AG09309 (cell line): ENCODE results near the gene KCNK13.
A peak's percentile ranks its signal among the peaks of the same experiment; 100 is the strongest.
"Not testable (repeated sequence)": the region's sequence is repeated elsewhere in the genome, so short reads cannot be mapped to it uniquely, and the experiment has no call there.

Source experiments
- DNase-seq: peaks from one replicate; pipeline ENCODE4 v3.0.0-alpha.2; 2010; ENCODE audit warnings: low read depth
- H3K4me3 ChIP-seq: 2 replicates; pipeline ENCODE4 v1.5.1; 2011; ENCODE audit warnings: mild to moderate bottlenecking, low read depth, low read length, moderate library complexity; ENCODE audit not compliant: control insufficient read depth
- CTCF ChIP-seq: IDR thresholded peaks from 2 replicates; pipeline ENCODE4 v1.5.1; 2011; ENCODE audit warnings: mild to moderate bottlenecking, low read depth, low read length, inconsistent platforms; ENCODE audit not compliant: insufficient read depth, control insufficient read depth; ENCODE audit errors: missing control alignments

Gene KCNK13

GRCh38 chr14:90191585-90191984 lies 129.8 kb downstream of the KCNK13 start:
- no peak for DNase-seq
- no peak for TF ChIP-seq CTCF
- no peak overlapping the region for H3K4me3 ChIP-seq

GRCh38 chr14:90193925-90194324 lies 132.1 kb downstream of the KCNK13 start:
- peak; percentile 4 for TF ChIP-seq CTCF
- DNase-seq: no peak
- no peak overlapping the region for H3K4me3 ChIP-seq

GRCh38 chr14:90194706-90195105 lies 132.9 kb downstream of the KCNK13 start:
- H3K4me3 ChIP-seq: no peak overlapping the region
- no peak for TF ChIP-seq CTCF
- no peak for DNase-seq

GRCh38 chr14:90198541-90199060 lies 136.8 kb downstream of the KCNK13 start:
- no peak for DNase-seq
- no peak overlapping the region for H3K4me3 ChIP-seq
- TF ChIP-seq CTCF: no peak

- not testable (repeated sequence) for DNase-seq, H3K4me3 ChIP-seq
Measured at GRCh38 chr14:90200546-90200945, 138.8 kb downstream of the KCNK13 start.

GRCh38 chr14:90201344-90201743 lies 139.6 kb downstream of the KCNK13 start:
- H3K4me3 ChIP-seq: no peak overlapping the region
- TF ChIP-seq CTCF: no peak
- no peak for DNase-seq

GRCh38 chr14:90204516-90204915 lies 142.7 kb downstream of the KCNK13 start:
- TF ChIP-seq CTCF: no peak
- no peak for DNase-seq
- no peak overlapping the region for H3K4me3 ChIP-seq
